Heart left ventricle (tissue), 16 donors: ENCODE measurements around the gene MEGF11. TPM values are rescaled to one million over a fixed set of nuclear protein-coding genes. Genes with fewer than 3 reads are reported as not detected.

Source experiments
- ATAC-seq, 4 donors: fragments of 200-7000 bp; cut with Tn5 transposase; one replicate each; pipeline ENCODE4 v1.9.1; 2020 to 2022; ENCODE audit warnings: moderate library complexity in 4 of 4, mild to moderate bottlenecking in 3 of 4, moderate number of reproducible peaks in 1 of 4
- DNase-seq, 5 donors: peaks; one replicate each; pipeline ENCODE4 v3.0.0-alpha.2; 2020
- H3K27ac ChIP-seq, 12 donors: fragments of 200-600 bp; sonication (generic) in 4 of 12; one replicate each; pipeline versions ENCODE4 v1.5.0 to v1.8.0; 2016 to 2022; ENCODE audit warnings: mild to moderate bottlenecking in 2 of 12
- H3K27me3 ChIP-seq, 9 donors: fragments of 200-600 bp; sonication (generic) in 2 of 9; one replicate each; pipeline versions ENCODE4 v1.5.1 to v1.8.0; 2016 to 2022; ENCODE audit warnings: mild to moderate bottlenecking in 3 of 9
- H3K36me3 ChIP-seq, 9 donors: fragments of 200-600 bp; sonication (generic) in 2 of 9; one replicate each; pipeline versions ENCODE4 v1.5.0 to v1.8.0; 2018 to 2022; ENCODE audit warnings: mild to moderate bottlenecking in 2 of 9
- H3K4me1 ChIP-seq, 12 donors: fragments of 200-600 bp; sonication (generic) in 4 of 12; one replicate each; pipeline versions ENCODE4 v1.5.0 to v1.8.0; 2016 to 2022; ENCODE audit warnings: mild to moderate bottlenecking in 3 of 12
- H3K4me3 ChIP-seq, 12 donors: fragments of 200-600 bp; sonication (generic) in 4 of 12; one replicate each; pipeline versions ENCODE4 v1.5.0 to v1.8.0; 2017 to 2022; ENCODE audit warnings: mild to moderate bottlenecking in 9 of 12, moderate library complexity in 4 of 12
- H3K9me3 ChIP-seq, 12 donors: fragments of 200-600 bp; sonication (generic) in 4 of 12; one replicate each; pipeline versions ENCODE4 v1.5.0 to v1.8.0; 2016 to 2022; ENCODE audit warnings: mild to moderate bottlenecking in 1 of 12
- CTCF ChIP-seq, 12 donors: fragments of 200-600 bp; sonication (generic) in 4 of 12; IDR thresholded peaks; one replicate each; pipeline versions ENCODE4 v1.5.0 to v1.8.0; 2018 to 2022; ENCODE audit warnings: antibody characterized with exemption in 12 of 12, mild to moderate bottlenecking in 5 of 12
- POLR2A ChIP-seq, 2 donors: fragments of 450-650 bp; IDR thresholded peaks; one replicate each; pipeline ENCODE4 v1.6.1; 2017; ENCODE audit warnings: antibody characterized with exemption in 2 of 2, mild to moderate bottlenecking in 2 of 2, moderate library complexity in 2 of 2
- WGBS, 4 donors: extraction: QIAGEN DNeasy Blood & Tissue Kit in 2 of 4; methylation state at CpG; one replicate each; pipeline versions ENCODE4 v1.1.5 to v1.1.7; 2013 to 2018; 5-methylcytosine and 5-hydroxymethylcytosine counted together
- intact Hi-C, 10 donors: fragments of 100-400 bp; cut with DNase I; formaldehyde crosslinking; loops; one replicate each; pipeline versions ENCODE4 v1.11.1 to v1.14.2; 2022
- polyA plus RNA-seq, 2 donors: library from polyadenylated mRNA; stranded (reverse); fragments of 200-250 nt; gene quantifications; one replicate each; pipeline ENCODE4 v1.2.3, GENCODE V29; 2013
- total RNA-seq, 9 donors: library from RNA; depleted of rRNA in 2 of 9; stranded (reverse); fragments of >200 nt in 2 of 9; fragmentation: NEBNext Ultra II Directional in 3 of 9; extraction: Animal tissue kit (Norgen Biotek cat#: 25700) in 3 of 9; gene quantifications; one replicate each; pipeline versions ENCODE4 v1.1.0 to v1.2.4, GENCODE V29; 2016 to 2023
- donor health status: ischemic (EF 13 %, LVEDD 7.1; RV severe dilation, severe dysfunction).
- donor health status: healthy with polysubstance abuse.
- donor health status: DM: no; HTN: yes; CAD: no.
- donor health status: DM: no; HTN: no; CAD: no.
- donor health status: ischemic (EF 25% LVEDD 6.9; RV normal size, moderate dysfunction).
- donor health status: ischemic (EF 25% LVEDD 5.7; RV mildly dilated, moderate dysfunction).
- donor health status: healthy.
- donor health status: DM: yes; HTN: yes; CAD: no.
- donor health status: ischemic (EF 35%, LVEDD 5.7; RV mildly dilated, moderate dysfunction).
- donor health status: nonischemic (EF 11% LVEDD 7.7; RV severe dilation, severe dysfunction).
- donor health status: DM: yes; HTN: yes; CAD: no.
- donor health status: PGD.
- donor health status: ischemic (EF 29% LVEDD 5.4; RV normal size, mild dysfunction).
- donor health status: nonischemic (EF 23%, LVEDD 6.1; RV moderate dilation, normal function).

MEGF11 gene
- total and polyA plus RNA-seq, 11 donors = 0.07 TPM; not detected in 10

GRCh38 chr15:66078929-66079275 lies 174.6 kb downstream of the MEGF11 start:
- peak in 1 of 4 donors; percentile 12 for ATAC-seq
- WGBS, 4 donors = 63 to 80% (median 74%) methylated on average over 5 of the region's 5 CpGs
- intact Hi-C loops = no loop called here
- no peak overlapping the region for H3K4me3 ChIP-seq
- no peaks in the 10 kb centered on the region for H3K36me3 ChIP-seq
- no peaks in the 10 kb centered on the region for H3K9me3 ChIP-seq
- no peak overlapping the region for H3K27ac ChIP-seq
- DNase-seq = no peak
- H3K4me1 ChIP-seq = peaks cover 0 to 3% (median 0%) of the 10 kb centered on the region in 12 donors
- peaks cover 0 to 15% (median 0%) of the 10 kb centered on the region in 9 donors for H3K27me3 ChIP-seq
- no peak for TF ChIP-seq CTCF (IDR thresholded peaks at IDR 0.05)
- no peak for TF ChIP-seq POLR2A (IDR thresholded peaks at IDR 0.05)

- no peak for ATAC-seq
- no peak overlapping the region for H3K4me3 ChIP-seq
- DNase-seq = no peak
- H3K36me3 ChIP-seq = no peaks in the 10 kb centered on the region
- H3K9me3 ChIP-seq = no peaks in the 10 kb centered on the region
- TF ChIP-seq CTCF (IDR thresholded peaks at IDR 0.05) (no peak), POLR2A (IDR thresholded peaks at IDR 0.05) (no peak)
- H3K4me1 ChIP-seq = peaks cover 0 to 3% (median 0%) of the 10 kb centered on the region in 12 donors
- H3K27ac ChIP-seq = no peak overlapping the region
- 60 to 73% (median 64%) methylated on average over 10 to 20 of the region's 20 CpGs for WGBS, 4 donors
- intact Hi-C loops = no loop called here
- peaks cover 0 to 15% (median 0%) of the 10 kb centered on the region in 9 donors for H3K27me3 ChIP-seq
Measured at GRCh38 chr15:66078196-66078928, 175.2 kb downstream of the MEGF11 start.

DNA sequence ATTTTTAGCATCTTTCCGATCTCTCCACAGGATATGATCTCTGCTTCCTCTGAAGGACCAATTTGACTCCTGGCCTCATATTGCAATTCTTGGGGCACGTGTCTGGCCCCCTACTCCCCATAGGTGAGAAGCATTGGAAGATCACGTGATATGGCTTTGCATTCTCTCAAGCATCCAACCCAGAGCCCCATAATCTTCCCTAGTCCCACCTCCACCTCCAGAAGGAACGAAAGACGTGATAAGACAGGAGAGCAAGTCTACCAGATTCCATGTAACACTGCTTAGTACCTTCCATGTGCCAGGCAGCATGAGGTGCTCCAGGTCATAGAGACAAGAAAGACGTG lies 176.3 kb downstream of the MEGF11 start:
- intact Hi-C loops = no loop called here
- WGBS, 4 donors = 73 to 87% (median 79%) methylated on average over 6 of the region's 6 CpGs
- Histone ChIP-seq H3K4me1 (peaks cover 0 to 11% (median 0%) of the 10 kb centered on the region in 12 donors), H3K4me3 (no peak overlapping the region), H3K27me3 (peaks cover 0 to 15% (median 0%) of the 10 kb centered on the region in 9 donors), H3K36me3 (no peaks in the 10 kb centered on the region), H3K9me3 (no peaks in the 10 kb centered on the region), H3K27ac (no peak overlapping the region)
- TF ChIP-seq POLR2A (IDR thresholded peaks at IDR 0.05) = no peak
- TF ChIP-seq CTCF (IDR thresholded peaks at IDR 0.05) = no peak
- ATAC-seq = no peak
- no peak for DNase-seq

- Histone ChIP-seq H3K9me3 (no peaks in the 10 kb centered on the region), H3K36me3 (no peaks in the 10 kb centered on the region), H3K27me3 (peaks cover 0 to 15% (median 0%) of the 10 kb centered on the region in 9 donors), H3K27ac (no peak overlapping the region), H3K4me3 (no peak overlapping the region), H3K4me1 (peaks cover 0 to 11% (median 0%) of the 10 kb centered on the region in 12 donors)
- ATAC-seq (no peak), DNase-seq (no peak)
- 85 to 86% (median 86%) methylated on average over 4 of the region's 4 CpGs for WGBS, 4 donors
- TF ChIP-seq POLR2A (IDR thresholded peaks at IDR 0.05) (no peak), CTCF (IDR thresholded peaks at IDR 0.05) (no peak)
- intact Hi-C loops = no loop called here
Measured at GRCh38 chr15:66076591-66077319, 176.8 kb downstream of the MEGF11 start.
